ENCODE measurements around the gene PCSK5.

PCSK5 gene

GRCh38 chr9:76213751-76214150, 323.3 kb downstream of the PCSK5 start:
- DNase-seq = no peak

GRCh38 chr9:76215066-76215465, 324.6 kb downstream of the PCSK5 start:
- DNase-seq = no peak

- DNase-seq = no peak
Observed at GRCh38 chr9:76216161-76216649, 325.7 kb downstream of the PCSK5 start.

GRCh38 chr9:76218117-76218885, 327.8 kb downstream of the PCSK5 start:
- no peak for DNase-seq

GRCh38 chr9:76218886-76219445, 328.5 kb downstream of the PCSK5 start:
- DNase-seq = no peak

GRCh38 chr9:76219560-76220151, 329.2 kb downstream of the PCSK5 start:
- no peak for DNase-seq

GRCh38 chr9:76221423-76221822, 330.9 kb downstream of the PCSK5 start:
- no peak for DNase-seq

- no peak for DNase-seq
Observed at GRCh38 chr9:76223749-76224340, 333.4 kb downstream of the PCSK5 start.

- DNase-seq = no peak
Observed at GRCh38 chr9:76227156-76227555, 336.7 kb downstream of the PCSK5 start.

- DNase-seq = no peak
Observed at GRCh38 chr9:76231001-76231400, 340.5 kb downstream of the PCSK5 start.

- no peak for DNase-seq
Observed at GRCh38 chr9:76232861-76233489, 342.5 kb downstream of the PCSK5 start.

- DNase-seq = no peak
Observed at GRCh38 chr9:76240578-76240977, 350.1 kb downstream of the PCSK5 start.

GRCh38 chr9:76245518-76245917, 355.0 kb downstream of the PCSK5 start:
- DNase-seq = no peak

GRCh38 chr9:76246680-76247079, 356.2 kb downstream of the PCSK5 start:
- DNase-seq = no peak

- DNase-seq = no peak
Observed at GRCh38 chr9:76247426-76247825, 357.0 kb downstream of the PCSK5 start.

GRCh38 chr9:76249309-76249708, 358.8 kb downstream of the PCSK5 start:
- no peak for DNase-seq

- no peak for DNase-seq
Observed at GRCh38 chr9:76255781-76256455, 365.4 kb downstream of the PCSK5 start.

GRCh38 chr9:76257311-76257710, 366.8 kb downstream of the PCSK5 start:
- no peak for DNase-seq

- no peak for DNase-seq
Observed at GRCh38 chr9:76266649-76267283, 376.3 kb downstream of the PCSK5 start.

GRCh38 chr9:76267284-76267652, 376.8 kb downstream of the PCSK5 start:
- DNase-seq = no peak

GRCh38 chr9:76269789-76270188, 379.3 kb downstream of the PCSK5 start:
- no peak for DNase-seq

GRCh38 chr9:76271755-76272154, 381.3 kb downstream of the PCSK5 start:
- no peak for DNase-seq
